ENCODE measurements around the gene CDH5.

CDH5 gene

GRCh38 chr16:66354034-66354909, 12.2 kb upstream of the CDH5 start:
- DNase-seq = no peak

- no peak for DNase-seq
These were observed 11.0 kb upstream of the CDH5 start for GRCh38 chr16:66355526-66355925.

GRCh38 chr16:66357523-66357928, 9.0 kb upstream of the CDH5 start:
- peak; percentile 66 for DNase-seq

- DNase-seq = no peak
These were observed 8.3 kb upstream of the CDH5 start for GRCh38 chr16:66358231-66358630.

- no peak for DNase-seq
These were observed 7.5 kb upstream of the CDH5 start for GRCh38 chr16:66359012-66359411.

GRCh38 chr16:66359811-66360608, 6.5 kb upstream of the CDH5 start:
- no peak for DNase-seq

GRCh38 chr16:66360624-66361324, 5.7 kb upstream of the CDH5 start:
- peak; percentile 64 for DNase-seq

GRCh38 chr16:66361604-66362135, 4.8 kb upstream of the CDH5 start:
- no peak for DNase-seq

- DNase-seq = no peak
These were observed 3.2 kb upstream of the CDH5 start for GRCh38 chr16:66363211-66363777.

- DNase-seq = no peak
These were observed 2.2 kb upstream of the CDH5 start for GRCh38 chr16:66364117-66364958.

- DNase-seq = no peak
These were observed 1.6 kb upstream of the CDH5 start for GRCh38 chr16:66364959-66365306.

GRCh38 chr16:66365651-66366050, 840 bp upstream of the CDH5 start:
- DNase-seq = peak; percentile 29

GRCh38 chr16:66367968-66368891, 1.7 kb downstream of the CDH5 start:
- DNase-seq = no peak

- peak; percentile 52 for DNase-seq
These were observed 2.6 kb downstream of the CDH5 start for GRCh38 chr16:66369055-66369592.

- no peak for DNase-seq
These were observed 4.5 kb downstream of the CDH5 start for GRCh38 chr16:66370786-66371684.

- no peak for DNase-seq
These were observed 5.8 kb downstream of the CDH5 start for GRCh38 chr16:66372078-66372897.

- no peak for DNase-seq
These were observed 6.3 kb downstream of the CDH5 start for GRCh38 chr16:66372898-66373155.

GRCh38 chr16:66373667-66374066, 7.2 kb downstream of the CDH5 start:
- no peak for DNase-seq

- DNase-seq = no peak
These were observed 7.7 kb downstream of the CDH5 start for GRCh38 chr16:66374176-66374575.
